ENCODE data around the gene ICA1L. TPM values are rescaled to one million over a fixed set of nuclear protein-coding genes. Genes with fewer than 3 reads are reported as not detected.

Gene ICA1L
- total and polyA plus RNA-seq, 2 of the 4 experiments (the other 2 are of a cell fraction), result 1.7 to 1.8 TPM

GRCh38 chr2:202782940-202783558, 88.5 kb downstream of the ICA1L start:
- ChIA-PET POLR2A (ENCODE audit: unreplicated experiment) (no interaction called here), CTCF (interaction anchor here (0.7 kb wide), 1 partner anchor 11 kb away, joined by 3 read pairs; no protein-coding TSS in a partner anchor)
- Histone ChIP-seq H3K4me1 (ENCODE audit: control insufficient read depth, insufficient read depth, low read length) (peaks cover 3% of the 10 kb centered on the region), H3K9me1 (ENCODE audit: insufficient read depth, low read length) (no peaks in the 10 kb centered on the region; the same call in 1 of the 2 replicates), H2BK15ac (ENCODE audit: low read depth, low read length) (no peak overlapping the region), H4K5ac (ENCODE audit: low read depth, low read length) (no peak overlapping the region), H3K27me3 (ENCODE audit: control insufficient read depth, insufficient read depth, low read length) (no peaks in the 10 kb centered on the region), H2BK5ac (ENCODE audit: low read depth, low read length, poor library complexity, severe bottlenecking) (no peak overlapping the region), H3K9me3 (ENCODE audit: control insufficient read depth, insufficient read depth, low read length) (no peaks in the 10 kb centered on the region), H3K9ac (ENCODE audit: low read depth, low read length) (no peak overlapping the region), H3K27ac (ENCODE audit: insufficient read depth, low read length) (no peak overlapping the region), H3K36me3 (ENCODE audit: control insufficient read depth, insufficient read depth, low read length) (0 out of 2 replicates have a peak, but pooled peaks cover 3% of the 10 kb centered on the region), H3K23ac (ENCODE audit: low read depth, low read length) (no peak overlapping the region), H4K8ac (ENCODE audit: low read depth in 2 of 2, low read length in 2 of 2) (no peak overlapping the region), H3K56ac (ENCODE audit: extremely low read depth, insufficient read depth, low read length) (no peak overlapping the region), H2AK9ac (replicated peaks; ENCODE audit: low read depth, low read length, poor library complexity) (no peak overlapping the region), H2AK5ac (ENCODE audit: low read depth, low read length) (no peak overlapping the region), H2BK20ac (ENCODE audit: low read depth, low read length) (no peak overlapping the region), H2AFZ (replicated peaks; ENCODE audit: low read length, poor library complexity) (no peak overlapping the region), H3K4me3 (ENCODE audit: insufficient read depth, low read depth, low read length) (no peak overlapping the region), H3K14ac (replicated peaks; ENCODE audit: low read depth, low read length) (no peak overlapping the region), H2BK120ac (ENCODE audit: low read depth, low read length) (no peak overlapping the region), H3K79me1 (ENCODE audit: low read depth in 1 of 2, low read length in 2 of 2) (no peaks in the 10 kb centered on the region), H3K4me2 (ENCODE audit: low read depth, low read length) (no peak overlapping the region), H4K20me1 (ENCODE audit: insufficient read depth, low read length) (no peaks in the 10 kb centered on the region), H3K4ac (ENCODE audit: low read depth, low read length) (no peak overlapping the region), H4K91ac (ENCODE audit: insufficient read depth, low read depth, low read length) (no peak overlapping the region), H3K18ac (ENCODE audit: low read depth, low read length) (no peak overlapping the region)
- DNase-seq (no peak), ATAC-seq (ENCODE audit: low read depth) (no peak)
- no TSS peak for BruUV-seq (replicated peaks)
- intact Hi-C loops (cut with micrococcal nuclease), result no loop called here
- in situ Hi-C loops (cut with MboI; ENCODE audit: low sequenced_read_pairs), result no loop called here
- dilution Hi-C loops (cut with HindIII; ENCODE audit: low sequenced_read_pairs, unreplicated experiment), result no loop called here
- WGBS, 2 experiments (ENCODE audit: extremely low coverage in 2 of 2, insufficient read length in 1 of 2), result no CpG with 5 or more reads among the region's 3 CpGs
- TF ChIP-seq POLR2A (IDR thresholded peaks at IDR 0.05; ENCODE audit: low read depth, low read length), result no peak
- no peak for TF ChIP-seq MAZ (IDR thresholded peaks at IDR 0.05; ENCODE audit: borderline replicate concordance, low read depth, low read length)
- TF ChIP-seq CEBPB (IDR thresholded peaks at IDR 0.05; ENCODE audit: low read depth, low read length), result no peak

Measured in IMR-90 (cell line).